DOHH2 (cell line): Measurements from ENCODE around the gene ELANE.

Experiments used
- EZH2phosphoT487 ChIP-seq: fragments of 200-600 bp; sonication (generic); IDR thresholded peaks from 2 replicates; pipeline ENCODE4 v1.6.1; 2017; ENCODE audit warnings: borderline replicate concordance, mild to moderate bottlenecking, antibody characterized with exemption, low read length, moderate library complexity, mixed read lengths
- TF ChIP-seq, protein P1 (sequence below): fragments of 200-600 bp; sonication (generic); IDR thresholded peaks from one replicate; pipeline ENCODE4 v1.5.1; 2014; ENCODE audit warnings: antibody characterized with exemption, mild to moderate bottlenecking, low read depth, low read length; ENCODE audit not compliant: poor library complexity, severe bottlenecking

GRCh38 chr19:869245-870177 lies 17.4 kb downstream of the ELANE start:
- TF ChIP-seq, protein P1, sequence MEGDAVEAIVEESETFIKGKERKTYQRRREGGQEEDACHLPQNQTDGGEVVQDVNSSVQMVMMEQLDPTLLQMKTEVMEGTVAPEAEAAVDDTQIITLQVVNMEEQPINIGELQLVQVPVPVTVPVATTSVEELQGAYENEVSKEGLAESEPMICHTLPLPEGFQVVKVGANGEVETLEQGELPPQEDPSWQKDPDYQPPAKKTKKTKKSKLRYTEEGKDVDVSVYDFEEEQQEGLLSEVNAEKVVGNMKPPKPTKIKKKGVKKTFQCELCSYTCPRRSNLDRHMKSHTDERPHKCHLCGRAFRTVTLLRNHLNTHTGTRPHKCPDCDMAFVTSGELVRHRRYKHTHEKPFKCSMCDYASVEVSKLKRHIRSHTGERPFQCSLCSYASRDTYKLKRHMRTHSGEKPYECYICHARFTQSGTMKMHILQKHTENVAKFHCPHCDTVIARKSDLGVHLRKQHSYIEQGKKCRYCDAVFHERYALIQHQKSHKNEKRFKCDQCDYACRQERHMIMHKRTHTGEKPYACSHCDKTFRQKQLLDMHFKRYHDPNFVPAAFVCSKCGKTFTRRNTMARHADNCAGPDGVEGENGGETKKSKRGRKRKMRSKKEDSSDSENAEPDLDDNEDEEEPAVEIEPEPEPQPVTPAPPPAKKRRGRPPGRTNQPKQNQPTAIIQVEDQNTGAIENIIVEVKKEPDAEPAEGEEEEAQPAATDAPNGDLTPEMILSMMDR, result no peak
- TF ChIP-seq EZH2phosphoT487, result no peak
